ENCODE results near the gene SLC28A1.
"Not testable (repeated sequence)": the region's sequence is repeated elsewhere in the genome, so short reads cannot be mapped to it uniquely, and the experiment has no call there.

SLC28A1 gene

DNA sequence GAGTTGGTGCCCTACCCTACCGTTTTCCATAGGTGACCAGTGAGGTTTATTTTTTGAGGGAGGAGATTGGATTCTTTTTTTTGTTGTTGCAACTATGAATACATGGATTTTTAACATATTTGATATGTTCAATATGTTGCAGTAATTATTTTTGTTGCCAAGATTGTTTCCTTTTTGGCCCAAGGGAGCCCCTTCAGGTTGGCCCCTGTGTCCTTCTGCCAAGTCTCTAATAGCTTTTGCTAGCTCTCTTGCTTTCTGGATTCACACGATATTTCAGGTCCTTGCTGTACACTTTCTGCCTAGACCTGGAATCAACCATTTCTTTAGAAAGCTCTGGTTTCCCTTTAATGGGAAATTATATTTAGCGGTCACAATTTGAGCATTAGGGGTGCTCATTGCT is 22.7 kb upstream of the SLC28A1 start:
- DNase-seq (ENCODE audit: low read depth), result no peak

DNA sequence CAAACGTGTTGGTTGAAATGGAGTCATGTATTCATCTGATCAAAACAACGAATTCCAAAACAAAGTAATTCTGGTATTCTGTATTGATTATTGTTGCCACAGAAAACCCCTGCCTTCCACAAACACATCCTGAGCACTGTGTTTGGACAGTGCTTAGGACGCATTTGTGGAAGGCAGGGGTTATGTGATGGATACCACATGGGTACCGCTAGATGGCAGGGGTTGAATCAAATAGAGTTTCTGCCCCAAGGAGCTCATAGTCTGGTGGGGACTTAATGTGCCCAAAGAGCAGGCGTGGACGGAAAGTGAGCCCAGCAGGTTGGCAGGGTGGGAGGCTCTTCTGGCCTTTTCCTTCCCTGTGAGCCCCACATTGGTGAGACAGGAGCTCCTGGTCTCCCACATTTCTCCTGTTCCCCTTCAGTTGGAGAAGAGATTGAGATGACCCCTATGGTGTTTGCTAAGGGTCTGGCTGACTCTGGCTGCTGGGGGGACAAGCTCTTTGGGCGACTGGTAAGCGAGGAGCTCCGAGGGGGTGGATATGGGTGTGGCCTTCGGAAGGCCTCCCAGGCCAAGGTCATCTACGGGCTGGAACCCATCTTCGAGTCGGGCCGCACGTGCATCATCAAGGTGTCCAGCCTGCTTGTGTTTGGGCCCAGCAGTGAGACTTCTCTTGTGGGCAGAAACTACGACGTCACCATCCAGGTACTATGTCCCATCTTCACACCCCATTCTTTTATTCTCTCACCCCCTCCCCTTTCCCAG is 22.1 kb upstream of the SLC28A1 start:
- no peak for DNase-seq (ENCODE audit: low read depth)

DNA sequence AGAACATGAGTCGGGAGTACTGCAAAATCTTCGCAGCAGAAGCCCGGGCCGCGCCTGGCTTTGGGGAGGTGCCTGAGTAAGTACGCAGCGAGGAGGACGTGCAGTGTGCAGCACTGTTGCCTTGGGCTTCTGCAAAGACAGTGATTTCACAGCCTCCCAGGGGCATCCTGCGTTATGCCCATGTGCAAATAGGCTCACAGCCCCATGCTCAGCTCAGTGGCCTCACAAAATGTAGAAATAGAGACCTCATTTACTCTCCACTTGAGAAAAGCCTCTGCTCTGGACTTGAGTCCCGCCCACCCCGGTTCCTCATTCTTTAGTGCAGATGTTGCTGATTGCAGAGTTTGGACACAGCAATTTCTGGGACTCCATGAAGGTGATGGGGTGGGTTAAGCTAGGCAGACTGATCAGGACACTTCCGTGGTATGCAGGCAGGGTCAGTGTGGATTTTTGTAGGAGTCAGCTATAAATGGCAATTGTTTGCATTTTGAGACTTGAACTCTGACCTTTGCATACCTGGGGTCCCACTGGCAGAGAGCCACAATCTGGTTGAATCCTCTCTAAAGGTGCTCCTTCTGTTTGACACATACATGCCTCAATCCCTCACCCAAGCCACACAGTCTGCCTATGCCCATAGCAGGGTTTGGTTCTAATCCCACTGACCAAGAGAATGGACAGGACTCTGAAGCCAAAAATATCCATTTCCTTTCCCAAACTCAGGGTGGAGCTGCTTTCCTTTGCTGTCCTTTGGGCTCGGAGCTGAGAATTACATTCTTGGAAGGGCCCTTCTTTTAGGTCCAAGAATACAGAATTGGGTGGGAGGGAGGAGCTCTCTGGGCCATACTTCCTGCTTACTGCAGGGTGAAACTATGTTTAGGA is 20.7 kb upstream of the SLC28A1 start:
- no peak for DNase-seq (ENCODE audit: low read depth)

DNA sequence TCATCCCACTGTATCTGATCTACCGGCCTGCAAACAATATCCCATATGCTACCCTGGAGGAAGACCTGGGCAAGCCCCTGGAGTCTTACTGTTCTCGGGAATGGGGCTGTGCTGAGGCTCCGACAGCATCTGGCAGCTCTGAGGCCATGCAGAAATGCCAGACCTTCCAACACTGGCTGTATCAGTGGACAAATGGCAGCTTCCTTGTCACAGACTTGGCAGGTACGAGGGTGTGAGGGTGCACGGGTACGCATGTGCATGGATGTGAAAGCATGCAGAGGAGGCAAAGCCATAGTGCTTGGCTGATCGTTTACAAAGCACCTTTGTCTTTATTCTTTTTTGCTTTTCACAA is 20.0 kb upstream of the SLC28A1 start:
- DNase-seq (ENCODE audit: low read depth), result no peak

DNA sequence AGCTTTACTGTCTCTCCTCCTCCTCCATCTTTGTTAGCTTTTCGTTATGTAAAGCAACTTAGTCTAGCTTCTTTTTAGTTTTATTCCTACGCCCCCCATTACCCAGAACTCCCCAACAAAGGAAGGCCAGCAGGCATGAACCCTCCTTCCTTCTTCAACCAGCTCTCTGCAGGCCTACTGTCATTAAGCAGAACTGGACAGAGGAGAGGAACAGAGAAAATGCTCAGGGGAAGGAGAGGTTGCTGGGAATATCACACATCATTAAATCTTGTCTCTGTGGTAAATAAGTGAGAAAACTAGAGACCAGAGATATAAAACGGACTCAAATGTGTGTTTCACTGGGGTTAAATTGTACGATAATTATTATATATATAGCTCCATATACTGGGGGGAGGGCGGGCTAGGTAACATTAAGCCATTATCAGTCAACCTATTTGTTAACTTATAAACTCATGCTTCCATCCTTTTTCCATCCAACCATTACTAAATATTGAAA is 19.3 kb upstream of the SLC28A1 start:
- no peak for DNase-seq (ENCODE audit: low read depth)

DNA sequence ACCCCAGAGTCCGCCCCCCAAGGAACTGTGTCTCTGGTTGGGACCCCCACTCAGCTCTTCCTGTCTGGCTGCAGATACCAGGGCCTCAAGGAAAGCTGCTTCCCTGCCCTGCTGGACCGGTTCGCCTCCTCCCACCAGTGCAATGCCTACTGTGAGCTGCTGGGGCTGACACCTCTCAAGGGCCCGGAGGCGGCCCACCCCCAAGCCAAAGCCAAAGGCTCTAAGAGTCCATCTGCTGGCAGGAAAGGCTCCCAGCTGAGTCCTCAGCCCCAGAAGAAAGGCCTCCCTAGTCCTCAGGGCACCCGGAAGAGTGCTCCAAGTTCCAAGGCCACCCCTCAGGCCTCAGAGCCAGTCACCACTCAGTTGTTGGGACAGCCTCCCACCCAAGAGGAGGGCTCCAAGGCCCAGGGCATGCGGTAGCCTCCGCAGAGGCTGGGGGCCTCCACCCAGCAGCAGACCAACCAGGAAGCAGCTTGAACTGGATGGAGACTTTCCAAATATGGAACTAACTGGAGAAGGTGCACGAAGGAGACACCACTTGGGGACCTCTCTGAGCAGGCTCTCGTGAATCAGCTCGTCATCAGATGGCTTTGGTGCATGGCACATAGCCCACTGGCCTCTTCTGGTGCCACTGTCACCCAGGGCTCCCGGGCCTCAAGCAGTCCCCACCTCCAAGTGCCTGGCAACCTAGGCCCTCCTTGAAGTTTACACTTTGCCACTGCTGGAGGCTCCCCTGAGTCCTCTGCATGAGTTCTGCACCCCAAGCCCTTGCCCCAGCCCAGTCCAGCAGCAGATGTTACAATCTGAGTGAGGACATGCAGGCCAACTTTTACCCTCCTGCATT is 16.2 kb upstream of the SLC28A1 start:
- DNase-seq (ENCODE audit: low read depth), result no peak

DNA sequence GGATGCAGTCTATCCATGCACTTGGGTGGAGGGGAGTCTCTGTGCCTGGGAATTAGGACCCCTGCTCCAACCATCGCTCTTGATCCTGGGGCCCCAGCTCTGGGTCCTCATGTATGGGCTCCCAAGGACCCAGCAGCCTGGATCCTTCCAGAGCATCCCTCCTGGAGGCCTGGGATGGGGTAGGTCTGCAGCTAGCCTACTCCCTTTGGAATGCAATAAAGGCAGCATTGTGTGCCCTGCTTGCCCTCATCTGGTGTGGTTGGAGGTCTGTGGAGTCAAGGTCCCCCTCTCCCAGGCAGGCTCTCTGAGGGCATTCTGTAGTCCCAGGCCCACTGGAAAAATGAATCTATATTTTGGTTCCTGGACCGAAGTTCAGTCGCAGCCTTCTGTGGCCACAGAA is 15.0 kb upstream of the SLC28A1 start:
- DNase-seq (ENCODE audit: low read depth), result no peak

DNA sequence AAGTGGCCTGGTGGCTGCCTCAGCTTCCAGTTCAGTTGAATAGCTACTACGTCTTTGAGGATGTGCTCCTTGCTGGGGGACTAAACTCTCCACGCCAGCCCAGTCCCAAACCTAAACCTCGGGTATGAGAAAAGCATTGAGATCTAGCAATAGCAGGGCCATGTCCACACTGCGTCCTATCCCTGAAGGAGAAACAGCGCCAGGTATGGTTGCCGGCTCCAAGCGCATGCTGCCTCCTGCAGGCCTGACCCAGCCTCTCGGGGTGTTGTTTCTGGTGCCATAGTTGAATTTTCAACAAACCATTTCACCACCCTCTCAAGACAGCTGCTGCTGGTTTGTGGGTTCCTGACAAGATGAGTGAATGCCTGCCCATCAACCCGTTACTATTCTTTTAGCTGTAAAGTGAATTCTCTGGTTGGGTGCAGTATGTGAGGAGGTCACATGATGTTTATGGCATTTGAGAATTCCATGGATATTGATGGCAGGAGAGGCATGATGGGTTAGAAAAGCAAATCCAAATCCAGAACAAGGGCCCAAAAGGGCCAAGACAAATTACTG is 13.0 kb upstream of the SLC28A1 start:
- DNase-seq (ENCODE audit: low read depth), result no peak

DNA sequence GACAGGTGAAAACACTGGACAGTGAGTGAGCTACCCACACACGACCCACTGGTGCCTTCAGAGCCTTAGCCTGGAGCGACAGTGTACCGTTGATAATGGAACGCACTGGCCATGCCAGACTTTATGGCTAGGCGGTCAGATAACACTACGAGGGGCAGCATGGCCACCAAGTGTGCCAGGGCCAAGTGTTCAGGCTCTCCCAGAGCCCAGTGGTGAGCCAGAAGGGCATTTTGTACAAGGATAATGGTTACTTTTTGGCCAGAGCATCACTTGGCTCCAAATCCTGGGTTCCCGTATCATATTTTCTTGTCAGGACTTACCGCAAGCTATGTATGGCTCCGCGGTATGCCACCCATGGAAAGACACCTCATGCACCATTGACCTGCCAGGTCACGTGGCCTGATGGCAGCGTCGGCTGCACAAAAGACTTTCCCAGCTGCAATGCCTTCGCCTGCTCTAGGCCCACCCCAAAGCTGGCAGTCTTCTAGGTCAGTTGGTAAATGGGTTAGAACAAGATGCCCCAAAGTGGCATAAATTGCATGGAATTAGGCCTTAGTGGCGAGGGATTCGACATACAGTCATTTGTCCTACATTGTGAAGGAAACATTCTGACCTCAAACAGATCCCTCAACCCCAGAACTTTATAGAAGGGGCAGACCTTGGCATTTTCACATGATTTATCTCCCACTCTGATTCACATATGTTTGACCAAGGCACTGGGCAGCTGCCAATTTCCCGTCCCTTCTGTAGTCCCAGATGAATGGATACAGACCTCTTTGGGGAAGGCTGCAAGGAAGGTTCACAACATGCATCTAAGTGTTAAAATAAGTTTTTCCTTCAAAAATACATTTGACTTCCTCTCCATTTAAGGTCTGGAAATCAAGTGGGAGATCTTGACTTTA is 12.2 kb upstream of the SLC28A1 start:
- DNase-seq (ENCODE audit: low read depth), result no peak

DNA sequence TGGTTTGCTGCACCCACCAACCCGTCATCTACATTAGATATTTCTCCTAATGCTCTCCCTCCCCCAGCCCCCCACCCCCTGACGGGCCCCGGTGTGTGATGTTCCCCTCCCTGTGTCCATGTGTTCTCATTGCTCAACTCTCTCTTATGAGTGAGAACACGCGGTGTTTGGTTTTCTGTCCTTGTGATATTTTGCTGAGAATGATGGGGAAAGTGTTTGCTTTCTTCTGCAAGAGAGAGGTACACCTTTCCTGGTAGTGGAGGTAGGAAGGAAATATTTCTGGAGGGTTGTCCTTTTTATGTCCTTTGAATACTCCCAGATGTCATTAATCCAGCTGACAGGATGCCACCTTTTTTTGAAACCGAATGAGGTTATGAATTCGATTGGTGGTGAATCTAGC is 10.5 kb upstream of the SLC28A1 start:
- DNase-seq (ENCODE audit: low read depth), result no peak

DNA sequence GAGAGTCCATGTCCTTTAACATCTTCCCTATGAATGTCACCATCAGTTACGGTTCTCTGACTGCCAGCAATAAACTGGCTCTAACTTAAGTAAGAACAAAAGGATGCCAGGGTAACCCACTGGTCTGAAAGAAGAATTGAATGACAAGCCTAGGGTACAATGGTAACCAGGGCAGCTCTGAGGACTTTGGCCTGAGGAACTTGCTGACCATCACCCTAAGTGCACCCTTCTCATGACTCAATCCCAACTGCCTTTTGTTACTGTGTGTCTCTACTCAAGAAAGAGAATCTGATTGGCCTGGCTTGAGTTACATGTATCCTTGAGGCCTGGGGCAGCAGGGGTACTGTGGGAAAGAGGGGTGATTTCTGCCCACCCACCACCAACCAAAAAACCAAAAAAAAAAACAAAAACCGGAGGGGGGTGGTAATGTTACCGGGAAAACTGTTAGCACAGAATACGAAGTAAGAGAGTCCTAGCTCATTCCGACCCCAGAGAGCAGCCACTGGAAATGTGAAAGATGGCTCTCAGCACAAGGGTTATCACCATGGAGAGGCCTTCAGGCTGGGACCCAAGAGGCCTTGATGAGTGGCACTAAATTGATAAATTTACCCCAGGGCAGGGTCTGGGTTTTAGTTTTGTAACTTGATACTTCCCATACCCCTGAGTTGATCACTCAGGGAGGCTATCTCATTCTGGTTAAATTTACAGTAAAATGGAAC is 9.3 kb upstream of the SLC28A1 start:
- DNase-seq (ENCODE audit: low read depth), result no peak

DNA sequence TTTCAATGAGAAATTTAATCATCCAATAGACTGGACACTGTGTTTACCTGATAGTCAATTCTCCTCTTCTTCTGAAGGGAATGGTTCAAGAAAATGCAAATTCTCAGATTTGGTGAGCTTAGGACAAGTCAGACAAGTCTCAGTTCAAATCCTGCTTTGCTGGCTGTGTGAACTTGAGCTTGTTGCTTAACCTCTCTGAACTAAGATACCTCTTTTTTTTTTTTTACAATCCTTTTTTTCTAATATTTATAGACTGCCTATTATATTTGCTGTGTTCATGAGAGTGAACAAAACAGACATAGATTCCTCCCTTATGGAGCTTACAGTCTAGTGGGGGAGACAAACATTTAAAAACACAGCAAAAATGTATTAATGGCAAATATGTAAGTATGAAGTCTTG is 8.2 kb upstream of the SLC28A1 start:
- DNase-seq (ENCODE audit: low read depth), result no peak

DNA sequence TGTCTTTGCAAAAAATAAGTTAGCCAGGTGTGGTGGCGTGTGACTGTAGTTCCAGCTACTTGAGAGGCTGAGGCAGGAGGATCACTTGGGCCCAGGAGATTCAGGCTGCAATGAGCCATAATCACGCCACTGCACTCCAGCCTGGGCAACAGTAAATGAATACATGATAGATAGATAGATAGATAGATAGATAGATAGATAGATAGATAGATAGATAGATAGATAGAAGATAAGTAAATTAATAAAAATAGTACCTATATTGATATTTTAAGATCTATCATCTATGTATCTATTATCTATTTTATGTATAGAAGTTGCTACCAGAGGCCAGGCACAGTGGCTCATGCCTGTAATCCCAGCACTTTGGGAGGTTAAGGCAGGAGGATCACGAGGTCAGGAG is 6.8 kb upstream of the SLC28A1 start:
- not testable (repeated sequence) for DNase-seq (ENCODE audit: low read depth)

DNA sequence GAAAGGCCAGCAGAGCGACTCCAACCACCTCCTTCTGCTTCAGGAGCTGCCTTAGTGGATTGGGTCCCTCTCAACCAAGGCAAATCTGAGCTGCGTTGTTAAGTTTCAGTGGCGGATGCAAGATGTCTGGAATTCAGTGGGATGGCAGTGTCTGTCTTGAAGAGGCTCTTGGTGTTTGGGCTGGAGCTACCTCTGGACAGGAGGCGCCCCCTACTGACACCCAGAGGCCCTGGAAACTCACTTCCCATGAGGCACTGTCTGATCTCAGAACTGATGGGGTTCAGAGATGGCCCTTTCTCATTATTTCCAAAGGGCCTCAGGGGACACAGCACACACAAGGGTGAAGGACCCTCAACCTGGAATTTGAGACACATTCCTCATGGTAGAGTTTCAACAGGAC is 6.0 kb upstream of the SLC28A1 start:
- peak; percentile 5 for DNase-seq (ENCODE audit: low read depth)

DNA sequence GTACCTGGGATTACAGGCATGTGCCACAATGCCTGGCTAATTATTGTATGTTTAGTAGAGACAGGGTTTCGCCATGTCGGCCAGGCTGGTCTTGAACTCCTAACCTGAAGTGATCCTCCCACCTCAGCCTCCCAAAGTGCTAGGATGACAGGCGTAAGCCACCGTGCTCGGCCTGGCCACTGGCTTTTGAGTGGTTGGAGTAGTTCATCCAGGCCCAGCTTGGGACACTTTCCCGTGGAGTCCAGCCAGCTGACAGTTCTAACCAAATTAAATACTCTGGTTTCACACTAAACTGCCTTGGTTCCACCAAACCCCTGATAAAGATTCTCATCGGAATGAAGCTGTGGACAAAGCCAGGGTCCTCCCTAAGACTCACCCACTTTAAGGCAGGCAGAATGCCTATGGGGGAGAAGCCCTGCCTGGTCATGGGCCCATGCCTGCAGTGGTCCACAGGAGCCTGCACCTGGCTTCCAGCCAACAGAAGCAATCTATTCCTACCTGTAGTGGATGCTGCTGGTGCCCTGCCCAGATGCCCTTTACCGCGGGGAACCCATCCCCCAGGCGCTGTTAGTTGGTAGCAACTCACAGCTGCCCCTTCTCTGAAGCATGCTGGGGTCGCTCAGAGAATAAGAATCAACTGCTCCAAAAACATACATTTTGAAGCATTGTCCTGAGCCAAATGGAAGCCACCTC is 5.2 kb upstream of the SLC28A1 start:
- no peak for DNase-seq (ENCODE audit: low read depth)

DNA sequence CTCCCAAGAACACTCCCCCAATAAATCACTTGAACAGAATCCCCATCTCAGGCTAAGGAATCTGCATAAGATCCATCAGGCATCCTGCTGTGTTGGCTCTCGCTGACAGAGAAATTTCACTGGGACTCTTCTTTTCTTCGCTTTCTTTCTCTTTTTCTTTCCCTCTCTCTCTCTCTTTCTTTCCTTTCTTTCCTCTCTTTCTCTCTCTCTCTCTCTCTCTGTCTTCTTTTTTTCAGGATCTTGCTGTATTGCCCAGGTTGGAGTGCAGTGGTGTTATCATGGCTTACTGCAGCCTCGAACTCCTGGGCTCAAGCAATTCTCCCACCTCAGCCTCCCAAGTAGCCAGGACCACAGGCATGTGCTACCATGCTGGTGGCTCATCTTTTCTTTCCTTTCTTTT is 4.5 kb upstream of the SLC28A1 start:
- DNase-seq (ENCODE audit: low read depth), result no peak

DNA sequence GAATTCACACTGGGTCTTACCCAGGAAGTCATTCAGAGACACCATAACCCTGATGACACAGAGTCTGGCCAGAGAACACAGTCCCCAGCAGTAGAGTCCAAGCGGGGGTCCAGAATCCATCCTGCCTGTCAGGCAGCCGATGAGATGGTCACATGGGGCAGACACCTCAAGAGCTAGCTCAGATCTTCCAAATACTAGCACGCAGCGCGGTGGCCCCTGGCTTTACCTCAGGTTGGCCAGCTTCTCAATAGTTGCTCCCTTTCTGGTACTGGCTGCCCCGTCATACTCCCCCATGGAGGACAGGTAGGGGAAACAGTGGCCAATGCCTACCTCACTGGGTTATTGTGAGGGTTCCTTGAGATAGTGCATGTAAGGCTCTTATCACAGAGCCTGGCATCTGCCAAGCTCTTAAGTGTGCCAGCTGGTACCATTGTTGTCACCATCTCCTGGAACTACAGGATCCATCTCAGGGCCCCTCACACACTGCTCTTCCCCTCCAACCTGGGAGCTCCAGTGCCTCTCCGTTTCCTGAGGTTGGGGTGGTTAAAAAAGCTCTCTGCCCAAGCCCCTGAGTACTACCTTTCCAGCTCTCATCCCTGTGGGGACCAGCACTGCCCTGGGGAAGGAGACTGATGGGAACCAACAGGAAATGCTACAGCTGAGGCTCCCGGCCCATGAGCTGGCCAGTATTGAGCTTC is 3.5 kb upstream of the SLC28A1 start:
- no peak for DNase-seq (ENCODE audit: low read depth)

DNA sequence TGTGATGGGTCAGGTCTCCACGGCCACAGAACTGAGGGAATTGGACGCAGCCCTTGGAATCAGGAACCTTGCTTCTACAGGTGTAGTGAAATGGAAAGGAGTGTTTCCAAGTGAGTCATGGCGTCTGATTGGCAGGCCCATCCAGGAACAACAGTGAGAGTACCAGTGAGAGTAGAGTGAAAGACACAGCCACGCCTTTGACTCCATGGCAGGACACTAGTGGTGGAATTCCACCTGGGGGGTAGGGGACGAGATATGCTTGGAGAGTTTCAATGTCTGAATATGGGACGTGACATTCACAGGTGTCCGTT is 3.0 kb upstream of the SLC28A1 start:
- DNase-seq (ENCODE audit: low read depth), result no peak

DNA sequence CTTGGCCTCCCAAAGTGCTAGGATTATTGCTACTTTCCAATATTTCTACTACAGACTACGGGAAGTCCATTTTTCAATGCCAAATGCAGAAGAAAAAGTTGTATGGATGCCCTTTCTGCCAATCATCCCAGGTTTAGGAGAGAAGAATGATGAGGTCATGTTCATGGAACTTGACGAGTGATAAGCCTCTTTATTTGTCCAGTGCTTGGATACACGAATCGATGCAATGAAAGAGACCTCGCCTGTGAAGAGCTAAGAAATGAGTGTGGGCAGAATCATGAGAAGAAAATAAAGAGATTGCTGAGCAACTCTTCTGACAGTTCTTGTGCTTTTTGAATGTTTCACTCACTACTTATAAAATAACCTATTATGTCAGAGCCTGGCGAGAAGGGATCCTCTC is 996 bp upstream of the SLC28A1 start:
- no peak for DNase-seq (ENCODE audit: low read depth)
